ENCODE measurements around the gene TIMP2. TPM values are rescaled to one million over a fixed set of nuclear protein-coding genes. Genes with fewer than 3 reads are reported as not detected.

TIMP2 gene
- total RNA-seq, 1 experiment from 2014 or later: 29.0 TPM

DNA sequence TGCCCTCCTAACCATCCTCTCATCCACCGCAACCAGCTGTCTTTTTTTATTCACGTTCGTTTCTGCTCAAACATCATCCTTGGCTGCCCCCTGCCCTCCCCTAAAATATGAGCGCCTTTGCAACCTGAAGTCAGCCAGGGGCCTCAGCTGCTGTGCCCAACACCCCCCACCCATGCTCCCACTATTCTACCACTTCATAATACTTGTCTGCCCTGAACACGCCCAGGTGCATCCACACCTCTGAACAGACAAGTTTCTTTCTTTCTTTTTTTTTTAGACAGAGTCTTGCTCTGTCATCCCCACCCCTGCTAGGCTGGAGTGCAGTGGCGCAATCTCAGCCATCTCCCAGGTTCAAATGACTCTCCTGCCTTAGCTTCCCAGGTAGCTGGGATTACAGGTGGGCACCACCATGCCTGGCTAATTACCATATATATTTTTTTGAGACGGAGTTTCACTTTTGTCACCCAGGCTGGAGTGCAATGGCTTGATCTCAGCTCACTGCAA, 49.0 kb downstream of the TIMP2 start:
- H3K4me3 Mint-ChIP-seq: no peak overlapping the region
- H3K23me2 ChIP-seq (ENCODE audit: insufficient read length, low read depth, low read length, poor library complexity, severe bottlenecking): peaks cover 2% of the 10 kb centered on the region
- no peak overlapping the region for H4K91ac ChIP-seq (ENCODE audit: insufficient read length, low read depth, low read length)
- no peak overlapping the region for H3K14ac ChIP-seq (ENCODE audit: insufficient read depth, low read length)
- H2BK120ac ChIP-seq (ENCODE audit: low read depth, low read length, poor library complexity, severe bottlenecking): no peak overlapping the region
- no peak overlapping the region for H2BK15ac ChIP-seq (ENCODE audit: low read depth, low read length)
- no peak overlapping the region for H4K5ac ChIP-seq (ENCODE audit: insufficient read length, low read depth, low read length)
- no peaks in the 10 kb centered on the region for H3K27me3 ChIP-seq (ENCODE audit: insufficient read depth, low read length)
- no CpG with 5 or more reads among the region's 7 CpGs for WGBS (ENCODE audit: extremely low coverage, insufficient read length, low lambda C conversion rate)
- H3K18ac ChIP-seq (ENCODE audit: insufficient read length, low read depth, low read length): no peak overlapping the region
- no peak overlapping the region for H2BK20ac ChIP-seq (ENCODE audit: low read depth, low read length, poor library complexity, severe bottlenecking)
- H3K36me3 Mint-ChIP-seq (ENCODE audit: insufficient read depth in 1 of 3, low read depth in 3 of 3): peaks cover 0 to 13% (median 10%) of the 10 kb centered on the region in 3 experiments; a peak in 5 of 7 replicates
- no peak overlapping the region for H3K4me2 ChIP-seq (ENCODE audit: insufficient read depth, insufficient read length, low read length)
- no peaks in the 10 kb centered on the region for H3K9me3 Mint-ChIP-seq
- H4K20me1 ChIP-seq (ENCODE audit: control insufficient read depth, insufficient read depth, insufficient read length): no peaks in the 10 kb centered on the region
- peaks cover 16 to 22% of the 10 kb centered on the region in 2 experiments; a peak in 3 of 4 replicates for H3K4me1 Mint-ChIP-seq
- no peak overlapping the region for H2BK5ac ChIP-seq (ENCODE audit: insufficient read length, low read length)
- H3K56ac ChIP-seq (ENCODE audit: insufficient read length, low read depth, low read length): no peak overlapping the region
- no peak overlapping the region for H3K9ac ChIP-seq (ENCODE audit: extremely low read depth, insufficient read length, low read length)
- no peaks in the 10 kb centered on the region for H3K9me3 ChIP-seq (ENCODE audit: control insufficient read depth, low read depth, low read length)
- H3K4me1 ChIP-seq (ENCODE audit: insufficient read depth, low read length): no peaks in the 10 kb centered on the region
- no peak overlapping the region for H4K8ac ChIP-seq (replicated peaks; ENCODE audit: insufficient read length, low read depth, low read length)
- no peak overlapping the region for H2AFZ ChIP-seq (ENCODE audit: low read length)
- H3K23ac ChIP-seq (ENCODE audit: insufficient read length, low read depth, low read length): no peak overlapping the region
- H3K79me1 ChIP-seq (ENCODE audit: insufficient read depth, low read depth, low read length, poor library complexity, severe bottlenecking): no peaks in the 10 kb centered on the region
- H3K79me2 ChIP-seq (ENCODE audit: insufficient read depth, low read length): no peaks in the 10 kb centered on the region
- TF ChIP-seq, protein P1, sequence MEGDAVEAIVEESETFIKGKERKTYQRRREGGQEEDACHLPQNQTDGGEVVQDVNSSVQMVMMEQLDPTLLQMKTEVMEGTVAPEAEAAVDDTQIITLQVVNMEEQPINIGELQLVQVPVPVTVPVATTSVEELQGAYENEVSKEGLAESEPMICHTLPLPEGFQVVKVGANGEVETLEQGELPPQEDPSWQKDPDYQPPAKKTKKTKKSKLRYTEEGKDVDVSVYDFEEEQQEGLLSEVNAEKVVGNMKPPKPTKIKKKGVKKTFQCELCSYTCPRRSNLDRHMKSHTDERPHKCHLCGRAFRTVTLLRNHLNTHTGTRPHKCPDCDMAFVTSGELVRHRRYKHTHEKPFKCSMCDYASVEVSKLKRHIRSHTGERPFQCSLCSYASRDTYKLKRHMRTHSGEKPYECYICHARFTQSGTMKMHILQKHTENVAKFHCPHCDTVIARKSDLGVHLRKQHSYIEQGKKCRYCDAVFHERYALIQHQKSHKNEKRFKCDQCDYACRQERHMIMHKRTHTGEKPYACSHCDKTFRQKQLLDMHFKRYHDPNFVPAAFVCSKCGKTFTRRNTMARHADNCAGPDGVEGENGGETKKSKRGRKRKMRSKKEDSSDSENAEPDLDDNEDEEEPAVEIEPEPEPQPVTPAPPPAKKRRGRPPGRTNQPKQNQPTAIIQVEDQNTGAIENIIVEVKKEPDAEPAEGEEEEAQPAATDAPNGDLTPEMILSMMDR (conservative IDR thresholded peaks at IDR 0.05): no peak
- H3K27ac Mint-ChIP-seq: peak overlapping the region in 1 of 3 experiments; percentile 10; a peak in 3 of 7 replicates
- DNase-seq: no peak
- no peak overlapping the region for H3K27ac ChIP-seq (ENCODE audit: insufficient read length, low read depth, low read length)
- no peaks in the 10 kb centered on the region; the same call in 1 of the 2 replicates for H3K27me3 Mint-ChIP-seq (ENCODE audit: low read depth)
- no peak overlapping the region for H2BK12ac ChIP-seq (ENCODE audit: insufficient read length, low read depth, low read length)
- no peak overlapping the region for H3K4ac ChIP-seq (ENCODE audit: low read depth, low read length)
- no peak overlapping the region for H3T11ph ChIP-seq (ENCODE audit: low read length)
- no peak overlapping the region for H2AK5ac ChIP-seq (ENCODE audit: insufficient read length, low read length)

All from H9 (cell line).